GM10266 (cell line): Measurements from ENCODE around the gene ISCA2.

Experiments used
- DNase-seq: peaks from one replicate; pipeline ENCODE4 v3.0.0; 2012; ENCODE audit errors: extremely low spot score
- TF ChIP-seq, protein P1 (sequence below): IDR thresholded peaks from 2 replicates; pipeline ENCODE4 v1.5.1; 2012; ENCODE audit warnings: mild to moderate bottlenecking, low read depth; ENCODE audit not compliant: control insufficient read depth, insufficient read depth; ENCODE audit errors: missing control alignments

The ISCA2 gene

DNA sequence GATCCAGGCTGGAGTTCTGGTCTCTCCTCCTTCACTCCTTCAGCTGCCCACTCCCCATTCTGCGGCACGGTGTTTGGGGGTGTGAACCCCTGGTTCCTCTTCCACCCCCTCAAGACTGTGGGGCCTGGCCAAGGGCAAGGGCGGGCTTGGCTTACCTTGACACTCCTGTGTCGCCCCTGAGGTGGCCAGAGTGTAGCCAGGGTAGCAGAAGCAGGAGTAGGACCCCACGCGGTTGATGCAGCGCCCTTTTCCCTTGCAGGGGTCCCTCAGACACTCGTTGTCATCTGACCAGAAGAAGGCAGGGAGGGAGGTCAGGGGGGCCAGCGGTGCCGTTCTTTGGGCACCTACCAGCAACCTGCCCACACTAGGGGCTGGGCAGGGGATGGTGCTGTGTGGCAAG is 28.2 kb downstream of the ISCA2 start:
- TF ChIP-seq, protein P1, sequence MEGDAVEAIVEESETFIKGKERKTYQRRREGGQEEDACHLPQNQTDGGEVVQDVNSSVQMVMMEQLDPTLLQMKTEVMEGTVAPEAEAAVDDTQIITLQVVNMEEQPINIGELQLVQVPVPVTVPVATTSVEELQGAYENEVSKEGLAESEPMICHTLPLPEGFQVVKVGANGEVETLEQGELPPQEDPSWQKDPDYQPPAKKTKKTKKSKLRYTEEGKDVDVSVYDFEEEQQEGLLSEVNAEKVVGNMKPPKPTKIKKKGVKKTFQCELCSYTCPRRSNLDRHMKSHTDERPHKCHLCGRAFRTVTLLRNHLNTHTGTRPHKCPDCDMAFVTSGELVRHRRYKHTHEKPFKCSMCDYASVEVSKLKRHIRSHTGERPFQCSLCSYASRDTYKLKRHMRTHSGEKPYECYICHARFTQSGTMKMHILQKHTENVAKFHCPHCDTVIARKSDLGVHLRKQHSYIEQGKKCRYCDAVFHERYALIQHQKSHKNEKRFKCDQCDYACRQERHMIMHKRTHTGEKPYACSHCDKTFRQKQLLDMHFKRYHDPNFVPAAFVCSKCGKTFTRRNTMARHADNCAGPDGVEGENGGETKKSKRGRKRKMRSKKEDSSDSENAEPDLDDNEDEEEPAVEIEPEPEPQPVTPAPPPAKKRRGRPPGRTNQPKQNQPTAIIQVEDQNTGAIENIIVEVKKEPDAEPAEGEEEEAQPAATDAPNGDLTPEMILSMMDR, result no peak
- no peak for DNase-seq

DNA sequence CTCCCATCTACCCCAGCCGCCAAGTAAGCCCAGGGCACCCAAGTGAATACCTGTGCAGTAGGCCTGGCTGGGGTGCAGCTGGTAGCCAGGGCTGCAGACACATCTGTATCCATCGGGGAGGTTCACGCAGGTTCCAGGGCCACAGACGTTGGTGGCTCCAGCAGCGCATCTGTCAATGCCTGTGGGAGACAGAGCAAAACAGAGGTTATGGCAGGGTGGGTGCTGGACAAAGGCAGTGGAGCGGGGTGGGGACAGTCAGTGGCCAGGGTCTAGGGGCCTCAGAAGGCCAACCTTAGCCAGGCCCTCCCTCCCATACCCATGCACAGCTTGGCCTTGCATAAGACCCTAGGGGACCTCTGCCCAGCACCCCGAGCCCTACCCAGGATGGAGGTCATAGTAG is 29.2 kb downstream of the ISCA2 start:
- TF ChIP-seq, protein P1, result no peak
- DNase-seq, result no peak

DNA sequence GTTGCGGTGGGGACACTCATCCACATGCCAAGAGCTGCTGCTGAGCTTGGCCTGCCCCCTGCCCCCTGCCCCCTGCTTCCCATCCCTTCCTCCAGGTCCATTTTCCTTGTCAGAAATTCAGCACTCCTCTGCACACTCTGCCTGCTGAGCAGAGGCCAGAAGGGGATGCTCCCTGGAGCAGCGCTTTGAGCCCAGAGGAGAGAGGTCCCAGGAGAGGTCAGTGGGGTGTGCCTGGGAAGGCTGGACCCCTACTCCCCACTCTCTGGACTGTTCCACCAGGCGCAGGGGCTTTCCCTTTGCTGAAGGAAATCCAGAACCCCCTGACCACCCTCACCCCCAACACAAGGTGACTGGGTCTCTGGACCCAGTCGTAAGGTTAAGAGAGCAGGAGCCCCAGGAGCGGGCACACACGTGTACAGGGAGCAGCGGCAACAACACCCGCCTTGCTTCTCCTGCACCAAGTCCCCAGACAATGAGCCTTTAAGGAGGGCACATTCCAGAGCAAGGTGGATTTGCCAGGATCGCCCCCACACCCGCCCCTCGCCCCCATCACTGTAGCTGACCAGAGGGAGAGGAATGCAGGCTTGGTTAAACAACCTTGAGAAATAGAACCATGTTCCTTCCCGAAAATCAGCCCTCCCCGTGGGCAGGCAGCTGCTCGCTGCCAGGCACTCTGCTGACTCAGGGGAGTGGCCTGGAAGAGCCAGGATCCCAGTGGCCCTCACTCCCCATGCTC is 30.7 kb downstream of the ISCA2 start:
- TF ChIP-seq, protein P1, result no peak

DNA sequence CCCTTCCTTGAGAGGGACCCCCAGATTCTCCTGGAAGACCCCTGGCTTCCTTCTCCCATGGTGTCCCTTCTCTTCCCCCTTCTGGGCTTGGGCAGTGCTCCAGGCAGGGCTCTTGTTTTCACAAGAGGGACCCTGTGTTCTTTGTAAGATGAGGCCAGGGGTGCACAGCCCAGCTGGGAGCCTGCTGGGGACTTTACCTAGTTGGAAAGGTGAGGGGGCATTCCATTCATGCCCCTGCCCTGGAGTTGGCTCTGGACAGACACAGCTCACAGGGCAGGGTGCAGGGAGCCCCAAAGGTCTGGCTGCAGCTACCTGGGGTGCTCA is 31.2 kb downstream of the ISCA2 start:
- TF ChIP-seq, protein P1, result no peak
- DNase-seq, result no peak

More for the DNA sequence above, 30.7 kb downstream of the ISCA2 start:
- DNase-seq, result no peak

DNA sequence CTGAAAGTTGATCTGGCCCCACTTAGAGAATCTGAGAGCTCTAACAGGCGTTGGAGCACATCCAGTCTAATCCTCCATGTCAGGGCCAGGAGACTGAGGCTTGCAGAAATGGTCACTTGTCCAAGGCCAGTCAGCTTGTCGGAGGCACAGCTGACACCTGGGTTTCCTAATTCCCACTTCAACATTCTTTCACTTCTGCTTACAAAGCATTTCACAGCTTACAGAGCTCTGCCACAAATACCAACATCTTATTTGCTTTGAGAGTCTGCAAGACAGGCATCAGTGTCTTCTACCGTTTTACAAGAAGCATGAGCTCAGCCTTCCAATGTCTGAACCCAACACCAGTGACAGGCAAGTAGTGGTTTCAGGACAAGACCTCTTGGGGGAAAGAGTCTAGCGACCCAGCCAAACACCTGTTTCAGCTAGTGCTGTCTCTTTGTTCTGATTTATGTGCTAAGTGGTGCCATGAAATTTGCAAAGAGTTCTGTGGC is 31.8 kb downstream of the ISCA2 start:
- no peak for DNase-seq
- TF ChIP-seq, protein P1, result no peak

DNA sequence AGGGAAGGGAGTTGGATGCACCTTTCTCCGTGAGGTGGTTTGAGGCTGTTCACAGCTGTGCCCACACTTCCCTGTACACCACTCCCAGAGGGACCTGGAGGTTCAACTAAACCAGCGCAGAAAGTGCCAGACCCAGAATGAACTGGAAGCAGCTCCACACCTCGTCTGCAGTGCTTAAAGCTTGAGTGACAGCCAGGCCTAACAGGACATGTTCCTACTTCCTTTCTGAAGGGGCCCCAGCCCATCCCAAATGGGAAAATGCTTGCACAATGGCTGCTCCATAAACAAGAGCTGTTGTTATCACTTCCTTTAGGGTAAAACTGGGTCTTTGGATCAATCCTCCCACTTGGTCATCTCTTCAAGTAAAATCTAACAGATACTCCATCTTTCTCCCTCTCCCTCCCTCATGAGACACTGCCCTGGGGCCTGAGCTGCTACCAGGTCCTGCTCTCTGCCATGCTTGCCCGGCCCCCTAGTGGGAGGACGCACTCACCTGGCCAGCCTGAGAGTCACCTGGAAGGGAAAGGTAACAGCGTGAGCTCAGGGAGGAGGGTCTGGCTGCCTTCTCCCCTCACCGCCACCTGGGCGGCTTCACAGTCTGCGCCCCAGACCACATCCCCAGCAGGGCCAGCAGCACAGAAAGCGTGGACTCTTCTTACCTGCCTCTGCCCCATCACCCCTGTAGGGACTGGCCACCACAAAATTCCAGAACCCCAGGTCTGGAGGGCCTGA is 33.5 kb downstream of the ISCA2 start:
- TF ChIP-seq, protein P1, result no peak
- DNase-seq, result no peak

DNA sequence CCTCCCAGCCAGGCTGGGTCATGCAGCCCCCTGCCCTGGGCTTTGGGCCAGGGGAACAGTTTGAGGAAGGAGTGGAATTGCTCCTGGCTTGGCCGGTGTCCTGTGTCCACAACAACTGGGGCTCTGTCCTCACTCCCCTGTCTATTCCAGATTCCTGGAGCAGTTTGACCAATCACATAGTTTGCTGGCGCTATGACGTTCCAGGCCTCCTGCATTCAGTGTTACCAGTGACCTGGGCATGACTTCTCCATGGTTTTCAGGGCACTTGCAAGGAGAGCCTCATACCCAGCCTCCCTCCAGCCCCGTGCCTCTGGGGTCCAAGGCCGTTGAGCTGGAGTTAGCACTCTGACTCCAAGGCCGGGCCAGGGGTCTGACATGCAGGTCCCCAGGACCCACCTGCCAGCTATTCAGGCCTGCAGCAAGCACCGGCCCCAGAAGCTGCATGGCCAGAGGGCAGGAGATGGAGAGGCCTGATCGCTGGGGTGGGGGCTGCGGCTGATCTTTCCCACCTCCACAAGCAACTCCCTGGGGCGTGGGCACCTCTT is 34.2 kb downstream of the ISCA2 start:
- no peak for DNase-seq
- TF ChIP-seq, protein P1, result no peak
